Spleen (tissue), 11 donors: ENCODE data around the gene TNP2. TPM values are rescaled to one million over a fixed set of nuclear protein-coding genes. Genes with fewer than 3 reads are reported as not detected.

Source experiments
- DNase-seq: peaks from one replicate; pipeline ENCODE4 v3.0.0-alpha.2; 2020
- H3K27ac ChIP-seq, 8 donors: fragments of 200-600 bp; sonication (generic) in 7 of 8; 1 replicate in 4 of 8; 2 replicates in 4 of 8; pipeline versions ENCODE4 v1.5.0 to v1.8.0; 2016 to 2021; ENCODE audit warnings: inconsistent platforms in 4 of 8, mild to moderate bottlenecking in 4 of 8, moderate library complexity in 1 of 8
- H3K27me3 ChIP-seq, 7 donors: fragments of 200-600 bp; sonication (generic) in 6 of 7; replicated peaks in 1 of 7; 1 replicate in 4 of 7; 2 replicates in 3 of 7; pipeline versions ENCODE4 v1.5.0 to v1.8.0; 2016 to 2021; ENCODE audit warnings: inconsistent platforms in 3 of 7, mild to moderate bottlenecking in 1 of 7
- H3K36me3 ChIP-seq, 6 donors: fragments of 200-600 bp; sonication (generic) in 5 of 6; 1 replicate in 4 of 6; 2 replicates in 2 of 6; pipeline versions ENCODE4 v1.5.0 to v1.8.0; 2016 to 2021; ENCODE audit warnings: inconsistent platforms in 2 of 6
- H3K4me1 ChIP-seq, 6 donors: fragments of 200-600 bp; sonication (generic) in 5 of 6; 1 replicate in 3 of 6; 2 replicates in 3 of 6; pipeline versions ENCODE4 v1.5.0 to v1.8.0; 2016 to 2021; ENCODE audit warnings: inconsistent platforms in 3 of 6
- H3K4me3 ChIP-seq, 8 donors: fragments of 200-600 bp; sonication (generic) in 7 of 8; 1 replicate in 4 of 8; 2 replicates in 4 of 8; pipeline versions ENCODE4 v1.5.0 to v1.8.0; 2016 to 2021; ENCODE audit warnings: inconsistent platforms in 4 of 8, mild to moderate bottlenecking in 4 of 8, moderate library complexity in 2 of 8
- H3K9me3 ChIP-seq, 8 donors: fragments of 200-600 bp; sonication (generic) in 7 of 8; 1 replicate in 4 of 8; 2 replicates in 4 of 8; pipeline versions ENCODE4 v1.5.0 to v1.8.0; 2016 to 2021; ENCODE audit warnings: inconsistent platforms in 4 of 8
- POLR2A ChIP-seq, 3 donors: fragments of 450-650 bp; IDR thresholded peaks; one replicate each; pipeline ENCODE4 v1.5.1; 2017; ENCODE audit warnings: antibody characterized with exemption in 3 of 3, mild to moderate bottlenecking in 1 of 3
- POLR2AphosphoS5 ChIP-seq, 3 donors: sonication (generic); formaldehyde crosslinking; IDR thresholded peaks; one replicate each; pipeline ENCODE4 v1.5.1; 2017; ENCODE audit warnings: antibody characterized with exemption in 3 of 3
- WGBS, 5 donors: extraction: QIAGEN DNeasy Blood & Tissue Kit in 3 of 5; methylation state at CpG; one replicate each; pipeline versions ENCODE4 v1.1.5 to v1.1.7; 2013 to 2018; 5-methylcytosine and 5-hydroxymethylcytosine counted together
- intact Hi-C: fragments of 100-400 bp; cut with DNase I; formaldehyde crosslinking; loops from one replicate; pipeline ENCODE4 v1.15.0; 2023; ENCODE audit warnings: low total_unique reads
- polyA plus RNA-seq, 3 donors: library from polyadenylated mRNA; stranded (reverse); fragments of 200-250 nt; gene quantifications; one replicate each; pipeline ENCODE4 v1.2.1, GENCODE V29; 2013
- total RNA-seq, 7 donors: library from RNA; depleted of rRNA in 3 of 7; stranded (reverse); fragments of >200 nt in 3 of 7; fragmentation: NEBNext Ultra II Directional in 4 of 7; extraction: Animal tissue kit (Norgen Biotek cat#: 25700) in 4 of 7; gene quantifications; one replicate each; pipeline versions ENCODE4 v1.1.0 to v1.2.1, GENCODE V29; 2016 to 2021
- TF ChIP-seq, protein P1 (sequence below), 11 experiments: fragments of 200-600 bp in 7 of 11; fragments of 450-650 bp in 4 of 11; sonication (generic) in 4 of 11; IDR thresholded peaks in 8 of 11; conservative IDR thresholded peaks in 3 of 11; 1 replicate in 7 of 11; 2 replicates in 4 of 11; pipeline versions ENCODE4 v1.4.0 to v1.8.0; 2016 to 2021; ENCODE audit warnings: antibody characterized with exemption in 11 of 11, inconsistent platforms in 4 of 11, mild to moderate bottlenecking in 1 of 11
- donor health status: healthy with polysubstance abuse.
- donor health status: DM: no; HTN: no; CAD: no; lungs with moderate emphysema.
- donor health status: DM: no; HTN: no; CAD: no.
- donor health status: Bipolar disorder and iron deficiency.
- donor health status: healthy.
- donor health status: DM: no; HTN: no; CAD: no.
- donor health status: DM: yes; HTN: yes; CAD: no.

The TNP2 gene
- total and polyA plus RNA-seq, 10 donors, result not detected

- Histone ChIP-seq H3K9me3 (no peaks in the 10 kb centered on the region), H3K4me3 (peak overlapping the region in 1 of 8 donors; percentile 11), H3K4me1 (peaks cover 24 to 88% (median 62%) of the 10 kb centered on the region in 6 donors), H3K27ac (peak overlapping the region in 7 of 8 donors; percentile 3 to 88 (median 84)), H3K36me3 (no peaks in the 10 kb centered on the region), H3K27me3 (no peaks in the 10 kb centered on the region)
- TF ChIP-seq, protein P1, sequence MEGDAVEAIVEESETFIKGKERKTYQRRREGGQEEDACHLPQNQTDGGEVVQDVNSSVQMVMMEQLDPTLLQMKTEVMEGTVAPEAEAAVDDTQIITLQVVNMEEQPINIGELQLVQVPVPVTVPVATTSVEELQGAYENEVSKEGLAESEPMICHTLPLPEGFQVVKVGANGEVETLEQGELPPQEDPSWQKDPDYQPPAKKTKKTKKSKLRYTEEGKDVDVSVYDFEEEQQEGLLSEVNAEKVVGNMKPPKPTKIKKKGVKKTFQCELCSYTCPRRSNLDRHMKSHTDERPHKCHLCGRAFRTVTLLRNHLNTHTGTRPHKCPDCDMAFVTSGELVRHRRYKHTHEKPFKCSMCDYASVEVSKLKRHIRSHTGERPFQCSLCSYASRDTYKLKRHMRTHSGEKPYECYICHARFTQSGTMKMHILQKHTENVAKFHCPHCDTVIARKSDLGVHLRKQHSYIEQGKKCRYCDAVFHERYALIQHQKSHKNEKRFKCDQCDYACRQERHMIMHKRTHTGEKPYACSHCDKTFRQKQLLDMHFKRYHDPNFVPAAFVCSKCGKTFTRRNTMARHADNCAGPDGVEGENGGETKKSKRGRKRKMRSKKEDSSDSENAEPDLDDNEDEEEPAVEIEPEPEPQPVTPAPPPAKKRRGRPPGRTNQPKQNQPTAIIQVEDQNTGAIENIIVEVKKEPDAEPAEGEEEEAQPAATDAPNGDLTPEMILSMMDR (IDR thresholded peaks at IDR 0.05 in 8 of 11, conservative IDR thresholded peaks at IDR 0.05 in 3 of 11), result no peak
- TF ChIP-seq POLR2A (IDR thresholded peaks at IDR 0.05) (no peak), POLR2AphosphoS5 (IDR thresholded peaks at IDR 0.05) (no peak)
- intact Hi-C loops, result no loop called here
- no peak for DNase-seq
- WGBS, 5 donors, result 76 to 89% (median 78%) methylated on average over 12 to 21 of the region's 21 CpGs
Observed at GRCh38 chr16:11307639-11308492, 38.7 kb upstream of the TNP2 start.

DNA sequence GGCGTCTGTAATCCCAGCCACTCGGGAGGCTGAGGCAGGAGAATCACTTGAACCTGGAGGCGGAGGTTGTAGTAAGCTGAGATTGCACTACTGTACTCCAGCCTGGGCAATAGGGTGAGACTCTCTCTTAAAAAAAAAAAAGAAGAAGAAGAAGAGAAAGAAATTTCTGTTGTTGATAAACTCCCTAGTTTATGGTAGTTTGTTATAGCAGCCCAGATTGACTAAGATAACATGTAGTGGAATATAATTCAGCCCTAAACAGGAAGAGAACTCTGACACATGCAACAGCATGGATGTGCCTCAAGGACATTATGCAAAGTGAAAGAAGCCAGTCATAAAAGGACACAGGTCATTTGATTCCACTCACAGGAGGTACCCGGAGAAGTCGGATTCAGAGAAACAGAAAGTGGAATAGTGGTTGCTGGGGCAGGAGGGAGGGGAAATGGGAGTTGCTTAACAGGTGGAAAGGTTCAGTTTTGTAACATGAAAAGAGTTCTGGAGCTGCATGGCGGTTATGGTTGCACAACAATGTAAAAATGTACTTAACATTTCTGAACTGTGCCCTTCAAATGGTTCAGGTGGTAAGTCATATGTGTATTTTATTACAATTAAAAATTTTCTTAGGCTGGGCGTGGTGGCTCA, 38.0 kb upstream of the TNP2 start:
- WGBS, 5 donors, result 55 to 78% (median 67%) methylated on average over 7 of the region's 7 CpGs
- no peaks in the 10 kb centered on the region for H3K9me3 ChIP-seq
- no peak overlapping the region for H3K4me3 ChIP-seq
- DNase-seq, result no peak
- H3K27ac ChIP-seq, result peak overlapping the region in 6 of 8 donors; percentile 3 to 88 (median 84)
- H3K4me1 ChIP-seq, result peaks cover 16 to 80% (median 55%) of the 10 kb centered on the region in 6 donors
- intact Hi-C loops, result no loop called here
- H3K36me3 ChIP-seq, result no peaks in the 10 kb centered on the region
- no peak for TF ChIP-seq POLR2AphosphoS5 (IDR thresholded peaks at IDR 0.05)
- TF ChIP-seq POLR2A (IDR thresholded peaks at IDR 0.05), result no peak
- TF ChIP-seq, protein P1 (IDR thresholded peaks at IDR 0.05 in 8 of 11, conservative IDR thresholded peaks at IDR 0.05 in 3 of 11), result no peak
- H3K27me3 ChIP-seq, result no peaks in the 10 kb centered on the region

DNA sequence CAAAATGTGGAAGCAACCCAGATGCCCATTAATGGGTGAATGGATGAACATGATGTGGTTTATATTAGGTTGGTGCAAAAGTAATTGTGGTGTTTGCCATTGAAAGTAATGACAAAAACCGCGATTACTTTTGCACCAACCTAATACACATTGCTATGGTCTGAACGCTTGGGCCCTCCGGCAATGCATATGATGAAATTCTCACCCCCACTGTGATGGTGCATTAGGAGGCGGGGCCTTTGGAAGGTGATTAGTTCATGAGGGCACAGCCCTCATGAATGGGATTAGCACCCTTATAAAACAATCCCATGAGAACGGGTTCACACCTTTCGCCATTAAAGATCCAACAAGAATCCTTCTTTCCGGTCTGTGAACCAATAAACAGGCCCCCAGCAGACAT, 37.3 kb upstream of the TNP2 start:
- no peak overlapping the region for H3K4me3 ChIP-seq
- 78 to 93% (median 86%) methylated on average over 8 of the region's 8 CpGs for WGBS, 5 donors
- no peaks in the 10 kb centered on the region for H3K27me3 ChIP-seq
- intact Hi-C loops, result no loop called here
- no peak for DNase-seq
- H3K36me3 ChIP-seq, result no peaks in the 10 kb centered on the region
- peak overlapping the region in 1 of 8 donors; percentile 84 for H3K27ac ChIP-seq
- TF ChIP-seq, protein P1 (IDR thresholded peaks at IDR 0.05 in 8 of 11, conservative IDR thresholded peaks at IDR 0.05 in 3 of 11), result no peak
- TF ChIP-seq POLR2A (IDR thresholded peaks at IDR 0.05), result no peak
- TF ChIP-seq POLR2AphosphoS5 (IDR thresholded peaks at IDR 0.05), result no peak
- H3K9me3 ChIP-seq, result no peaks in the 10 kb centered on the region
- H3K4me1 ChIP-seq, result peaks cover 12 to 73% (median 49%) of the 10 kb centered on the region in 6 donors
